Common myeloid progenitor, CD34-positive (primary cell): Measurements from ENCODE around the gene WDR27.

ENCODE experiments used
- CTCF ChIA-PET: fragments of 350-600 bp; sonication (Branson Sonifier 250); formaldehyde crosslinking; loops from one replicate; lab custom pipeline; 2021; ENCODE audit warnings: antibody characterized with exemption; lab: Charles Lee
- POLR2A ChIA-PET: fragments of 350-600 bp; sonication (Branson Sonifier 250); formaldehyde crosslinking; loops from one replicate; lab custom pipeline; 2021; ENCODE audit warnings: antibody characterized with exemption; lab: Charles Lee
- DNase-seq, 3 donors: peaks; one replicate each; pipeline versions ENCODE4 v3.0.0 to v3.0.0-alpha.2; 2013
- H3K27ac ChIP-seq, 2 experiments: 1 replicate in 1 of 2; 2 replicates in 1 of 2; pipeline ENCODE4 v1.7.0; 2013; ENCODE audit warnings: inconsistent platforms in 2 of 2, low read length in 2 of 2, mild to moderate bottlenecking in 2 of 2, low read depth in 1 of 2, moderate library complexity in 1 of 2; ENCODE audit not compliant: severe bottlenecking in 2 of 2, insufficient read depth in 1 of 2, poor library complexity in 1 of 2
- H3K27me3 ChIP-seq, 5 experiments: replicated peaks in 2 of 5; 1 replicate in 3 of 5; 2 replicates in 2 of 5; pipeline versions ENCODE4 v1.6.1 to v1.7.0; 2013; ENCODE audit warnings: low read length in 4 of 5, mild to moderate bottlenecking in 2 of 5, moderate library complexity in 2 of 5, inconsistent platforms in 1 of 5; ENCODE audit not compliant: insufficient read depth in 5 of 5, control insufficient read depth in 4 of 5
- H3K36me3 ChIP-seq, 4 experiments: 1 replicate in 2 of 4; 2 replicates in 2 of 4; pipeline versions ENCODE4 v1.6.1 to v1.7.0; 2013; ENCODE audit warnings: low read length in 3 of 4, control low read depth in 1 of 4, mild to moderate bottlenecking in 1 of 4; ENCODE audit not compliant: control insufficient read depth in 4 of 4, insufficient read depth in 4 of 4
- H3K4me1 ChIP-seq, 4 experiments: 1 replicate in 3 of 4; 2 replicates in 1 of 4; pipeline versions ENCODE4 v1.6.1 to v1.7.1; 2013; ENCODE audit warnings: low read length in 3 of 4, mild to moderate bottlenecking in 3 of 4, control low read depth in 1 of 4, inconsistent platforms in 1 of 4, moderate library complexity in 1 of 4; ENCODE audit not compliant: control insufficient read depth in 4 of 4, insufficient read depth in 4 of 4; ENCODE audit errors: control extremely low read depth in 1 of 4
- H3K4me3 ChIP-seq, 7 experiments: 1 replicate in 4 of 7; 2 replicates in 3 of 7; pipeline versions ENCODE4 v1.5.1 to v1.7.0; 2013; ENCODE audit warnings: mild to moderate bottlenecking in 7 of 7, low read length in 6 of 7, moderate library complexity in 6 of 7, inconsistent platforms in 2 of 7, low read depth in 2 of 7, control low read depth in 1 of 7; ENCODE audit not compliant: insufficient read depth in 4 of 7, control insufficient read depth in 1 of 7; ENCODE audit errors: extremely low read depth in 1 of 7
- H3K9me3 ChIP-seq, 5 experiments: 1 replicate in 4 of 5; 2 replicates in 1 of 5; pipeline versions ENCODE4 v1.6.1 to v1.7.1; 2013; ENCODE audit warnings: low read length in 4 of 5, mild to moderate bottlenecking in 2 of 5, inconsistent platforms in 1 of 5, low read depth in 1 of 5, moderate library complexity in 1 of 5; ENCODE audit not compliant: control insufficient read depth in 4 of 5, insufficient read depth in 2 of 5; ENCODE audit errors: control extremely low read depth in 1 of 5
- WGBS: methylation state at CpG from one replicate; pipeline ENCODE4 v1.1.5; 2013; ENCODE audit not compliant: insufficient coverage; 5-methylcytosine and 5-hydroxymethylcytosine counted together

WDR27 gene

DNA sequence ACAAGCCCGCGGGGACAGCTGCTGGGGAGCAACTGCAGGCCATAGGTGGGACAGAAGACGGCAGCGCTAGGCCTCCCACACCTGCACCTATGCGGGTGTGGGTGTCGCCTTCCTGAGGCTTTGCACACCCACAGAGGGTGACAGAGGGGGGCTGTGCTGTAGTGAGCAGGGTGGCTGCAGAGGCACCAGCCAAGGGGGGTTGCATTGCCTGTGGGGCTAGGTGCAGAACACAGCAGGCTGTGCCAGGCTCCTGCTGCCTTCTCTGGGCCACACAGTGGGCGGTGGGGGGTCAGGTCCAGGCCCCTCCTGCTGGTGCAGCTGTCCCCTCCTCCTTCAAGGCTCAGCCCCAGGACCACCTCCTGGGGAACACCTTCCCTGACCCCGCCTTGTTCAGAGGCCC, 75.7 kb downstream of the WDR27 start:
- peaks cover 6 to 40% (median 21%) of the 10 kb centered on the region in 4 experiments for H3K36me3 ChIP-seq
- CTCF ChIA-PET = no interaction called here
- no peak for DNase-seq
- POLR2A ChIA-PET = interaction anchor here (0.6 kb wide), 1 partner anchor 674 kb away, joined by 3 read pairs; no protein-coding TSS in a partner anchor
- H3K27me3 ChIP-seq = no peaks in the 10 kb centered on the region
- no peaks in the 10 kb centered on the region for H3K4me1 ChIP-seq
- H3K27ac ChIP-seq = no peak overlapping the region
- WGBS = 100% methylated on average over 8 of the region's 8 CpGs
- H3K4me3 ChIP-seq = no peak overlapping the region
- H3K9me3 ChIP-seq = peaks cover 0 to 7% (median 3%) of the 10 kb centered on the region in 5 experiments

DNA sequence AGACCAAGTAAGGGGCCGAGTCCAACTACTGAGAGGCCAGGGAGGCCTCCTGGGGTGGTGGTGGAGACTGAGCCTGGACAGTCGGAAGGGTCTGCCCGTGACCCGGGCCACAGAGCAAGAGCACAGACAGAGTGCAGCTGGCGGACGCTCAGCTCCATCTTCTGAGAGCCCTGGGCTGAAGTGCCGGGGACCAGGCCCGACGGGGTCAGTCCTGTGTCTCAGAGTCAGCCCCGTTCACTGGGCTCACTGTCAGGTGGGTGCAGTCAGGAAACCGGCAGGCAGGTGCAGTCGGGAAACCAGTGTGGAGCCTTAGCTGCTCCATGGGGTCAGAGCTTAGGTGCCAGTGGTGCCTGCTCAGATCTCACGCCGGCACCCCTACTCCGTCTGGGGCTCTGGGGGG, 76.5 kb downstream of the WDR27 start:
- H3K27me3 ChIP-seq = no peaks in the 10 kb centered on the region
- peaks cover 6 to 40% (median 21%) of the 10 kb centered on the region in 4 experiments for H3K36me3 ChIP-seq
- ChIA-PET CTCF (no interaction called here), POLR2A (interaction anchor here (0.6 kb wide), 1 partner anchor 673 kb away, joined by 3 read pairs; no protein-coding TSS in a partner anchor)
- DNase-seq = no peak
- no peak overlapping the region for H3K4me3 ChIP-seq
- 98% methylated on average over 10 of the region's 15 CpGs for WGBS
- peaks cover 0 to 9% (median 3%) of the 10 kb centered on the region in 5 experiments for H3K9me3 ChIP-seq
- H3K27ac ChIP-seq = no peak overlapping the region
- H3K4me1 ChIP-seq = no peaks in the 10 kb centered on the region

DNA sequence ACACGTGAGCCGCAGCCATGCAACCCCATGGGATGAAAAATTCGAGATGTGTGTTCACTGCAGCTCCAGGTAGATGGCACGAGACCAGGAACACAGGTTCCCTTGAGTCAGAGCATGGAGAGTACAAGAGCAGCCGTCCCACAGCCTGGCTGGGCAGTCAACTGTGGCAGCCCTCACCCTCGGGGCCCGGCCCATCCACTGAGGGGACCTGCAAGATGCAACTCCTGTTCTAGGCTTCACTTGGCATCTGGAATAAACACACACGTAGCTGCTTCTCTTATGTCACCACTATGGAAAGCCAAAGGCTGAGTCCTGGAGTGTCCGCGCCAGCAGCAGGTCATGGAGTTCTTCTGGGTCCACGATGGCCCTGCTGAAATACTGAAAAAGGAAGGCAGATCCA, 77.0 kb downstream of the WDR27 start:
- WGBS = 95% methylated on average over 11 of the region's 11 CpGs
- Histone ChIP-seq H3K36me3 (peaks cover 6 to 40% (median 21%) of the 10 kb centered on the region in 4 experiments), H3K9me3 (peaks cover 0 to 9% (median 3%) of the 10 kb centered on the region in 5 experiments), H3K27ac (no peak overlapping the region), H3K27me3 (no peaks in the 10 kb centered on the region), H3K4me1 (no peaks in the 10 kb centered on the region), H3K4me3 (no peak overlapping the region)
- ChIA-PET POLR2A (no interaction called here), CTCF (no interaction called here)
- no peak for DNase-seq

DNA sequence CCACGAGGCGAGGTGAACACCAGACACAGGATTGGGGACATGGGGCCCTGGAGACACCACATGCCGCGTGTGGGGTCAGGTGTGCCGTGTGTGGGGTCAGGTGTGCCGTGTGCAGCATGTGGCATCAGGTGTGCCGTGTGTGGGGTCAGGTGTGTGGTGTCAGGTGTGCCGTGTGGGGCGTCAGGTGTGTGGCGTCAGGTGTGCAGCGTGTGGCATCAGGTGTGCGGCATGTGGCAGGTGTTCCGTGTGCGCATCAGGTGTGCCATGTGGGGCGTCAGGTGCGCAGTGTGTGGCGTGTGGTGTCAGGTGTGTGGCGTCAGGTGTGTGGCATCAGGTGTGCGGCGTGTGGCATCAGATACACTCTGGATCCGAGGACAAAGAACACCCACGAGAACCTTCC, 77.9 kb downstream of the WDR27 start:
- Histone ChIP-seq H3K36me3 (peaks cover 6 to 40% (median 21%) of the 10 kb centered on the region in 4 experiments), H3K27me3 (no peaks in the 10 kb centered on the region), H3K4me1 (no peaks in the 10 kb centered on the region), H3K27ac (no peak overlapping the region), H3K4me3 (no peak overlapping the region), H3K9me3 (peaks cover 0 to 9% (median 3%) of the 10 kb centered on the region in 5 experiments)
- 97% methylated on average over 18 of the region's 22 CpGs for WGBS
- no peak for DNase-seq
- ChIA-PET CTCF (no interaction called here), POLR2A (no interaction called here)

DNA sequence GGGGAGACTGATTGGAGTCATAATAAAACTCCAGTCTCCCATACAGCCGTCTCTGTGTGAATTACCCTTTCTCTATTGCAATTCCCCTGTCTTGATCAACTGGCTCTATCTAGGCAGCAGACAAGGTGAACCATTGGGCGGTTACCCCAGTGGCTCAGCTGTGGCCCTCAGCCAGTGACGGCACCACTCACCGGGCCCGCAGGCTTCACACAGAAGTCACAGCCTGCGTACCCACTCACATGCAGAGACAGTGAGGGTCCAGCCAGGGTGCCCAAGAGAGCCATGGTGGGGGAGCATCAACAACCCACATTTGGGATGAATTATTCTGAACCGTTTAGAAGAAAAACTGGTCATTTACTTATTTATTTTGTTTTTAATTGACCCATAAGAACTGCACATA, 78.5 kb downstream of the WDR27 start:
- DNase-seq = no peak
- Histone ChIP-seq H3K4me1 (no peaks in the 10 kb centered on the region), H3K36me3 (peaks cover 6 to 37% (median 21%) of the 10 kb centered on the region in 4 experiments), H3K9me3 (peaks cover 0 to 9% (median 3%) of the 10 kb centered on the region in 5 experiments), H3K4me3 (no peak overlapping the region), H3K27ac (no peak overlapping the region), H3K27me3 (no peaks in the 10 kb centered on the region)
- ChIA-PET POLR2A (no interaction called here), CTCF (no interaction called here)
- 93% methylated on average over 5 of the region's 7 CpGs for WGBS

DNA sequence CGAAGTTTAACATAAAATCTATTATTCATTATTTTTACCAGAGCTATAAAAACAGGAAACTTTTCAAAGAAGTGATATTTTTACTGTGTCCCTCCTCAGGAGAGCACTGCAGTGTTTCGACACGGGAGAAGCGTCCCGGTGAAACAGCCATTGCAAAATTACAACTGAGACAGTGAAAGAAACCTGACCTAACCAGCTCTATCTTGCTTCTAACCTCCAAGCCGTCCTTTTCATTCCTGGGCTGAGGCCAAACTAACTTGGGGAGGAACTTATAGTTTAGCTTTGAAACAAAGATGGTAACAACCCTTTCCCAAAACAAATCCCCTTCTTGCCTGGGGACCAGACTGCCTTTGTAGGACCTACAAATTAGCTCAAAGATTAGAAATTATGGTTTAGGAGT, 79.2 kb downstream of the WDR27 start:
- no peaks in the 10 kb centered on the region for H3K27me3 ChIP-seq
- H3K4me3 ChIP-seq = no peak overlapping the region
- H3K4me1 ChIP-seq = no peaks in the 10 kb centered on the region
- peaks cover 0 to 9% (median 3%) of the 10 kb centered on the region in 5 experiments for H3K9me3 ChIP-seq
- peaks cover 6 to 33% (median 19%) of the 10 kb centered on the region in 4 experiments for H3K36me3 ChIP-seq
- WGBS = 96% methylated on average over 5 of the region's 6 CpGs
- ChIA-PET POLR2A (no interaction called here), CTCF (no interaction called here)
- H3K27ac ChIP-seq = no peak overlapping the region
- DNase-seq = no peak

DNA sequence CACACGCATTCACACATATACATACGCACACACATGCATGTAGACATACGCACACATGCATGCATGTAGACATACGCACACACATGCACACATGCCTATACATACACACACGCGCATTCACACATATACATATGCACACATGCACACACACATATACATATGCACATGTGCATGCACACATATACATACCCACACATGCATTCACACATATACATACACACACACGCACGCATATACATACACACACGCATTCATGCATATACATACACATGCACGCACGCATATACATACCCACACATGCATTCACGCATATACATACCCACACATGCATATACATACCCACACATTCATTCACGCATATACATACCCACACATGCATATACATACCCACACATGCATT, 80.5 kb downstream of the WDR27 start:
- POLR2A ChIA-PET = no interaction called here
- Histone ChIP-seq H3K4me1 (no peaks in the 10 kb centered on the region), H3K36me3 (peaks cover 2 to 24% (median 16%) of the 10 kb centered on the region in 4 experiments), H3K27me3 (no peaks in the 10 kb centered on the region), H3K9me3 (peaks cover 0 to 11% (median 3%) of the 10 kb centered on the region in 5 experiments), H3K27ac (no peak overlapping the region), H3K4me3 (no peak overlapping the region)
- WGBS = 90% methylated on average over 13 of the region's 13 CpGs
- CTCF ChIA-PET = no interaction called here
- peak in 1 of 3 donors; percentile 2 for DNase-seq
